ENCODE data around the gene ZBTB40. TPM values are rescaled to one million over a fixed set of nuclear protein-coding genes. Genes with fewer than 3 reads are reported as not detected.

The ZBTB40 gene
- total and polyA plus RNA-seq, 9 of the 15 experiments (the other 6 are each of a cell fraction or from before 2014, with no cell fraction given) = 2.6 to 26.0 (median 18.8) TPM

DNA sequence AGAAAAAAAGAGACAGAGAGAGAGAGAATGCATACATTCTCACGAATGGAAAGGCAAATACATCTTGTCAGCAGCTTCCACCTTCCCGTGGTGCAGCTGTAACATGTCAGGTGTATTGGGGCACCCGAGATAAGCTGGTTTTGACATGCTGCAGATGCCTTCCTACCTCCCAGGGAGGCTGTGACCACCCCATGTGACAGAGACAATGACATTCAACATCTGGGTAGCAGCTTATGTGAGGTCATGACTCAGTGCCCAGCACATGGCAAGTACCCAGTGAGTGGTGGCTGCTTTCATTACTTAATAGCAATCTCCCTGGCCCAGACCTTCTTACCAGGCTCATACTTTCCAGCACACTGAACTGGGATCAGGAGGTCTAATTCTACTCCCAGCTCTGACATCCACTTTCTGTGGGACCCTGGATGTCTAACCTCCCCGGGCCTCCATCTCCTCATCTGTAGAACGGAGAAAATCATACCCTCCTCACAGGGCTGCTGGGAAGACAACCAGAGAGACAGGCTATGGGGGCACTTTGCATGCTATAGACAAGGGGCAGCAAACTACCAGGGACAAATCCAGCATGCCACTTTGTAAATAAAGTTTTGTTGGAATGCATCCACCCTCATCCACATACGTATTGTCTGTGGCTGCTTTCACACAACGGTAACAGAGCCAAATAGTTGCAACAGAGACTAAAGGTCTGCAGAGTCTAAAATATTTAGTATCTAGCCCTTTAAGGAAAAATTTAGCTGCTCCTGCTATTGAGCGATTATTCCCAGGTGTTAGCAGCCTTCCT lies 38.5 kb upstream of the ZBTB40 start:
- ChIA-PET POLR2A (interaction anchor here (0.7 kb wide), 2 partner anchors 8 to 242 kb away, joined by 3 read pairs; no protein-coding TSS in a partner anchor), CTCF (ENCODE audit: low intra/inter-chr PET ratio) (interaction anchor here (0.9 to 3.9 kb wide), 3 partner anchors 281 to 308 kb away, joined by 3 to 30 read pairs (median 6); no protein-coding TSS in a partner anchor)
- no peak overlapping the region for H3K4me2 ChIP-seq (ENCODE audit: insufficient read depth, low read length)
- 2% methylated on average over 8 of the region's 8 CpGs for WGBS (ENCODE audit: insufficient coverage, low coverage, missing lambda C conversion rate)
- H2AFZ ChIP-seq (ENCODE audit: low read depth, low read length) = no peak overlapping the region
- BruUV-seq (replicated peaks) = no TSS peak
- peaks cover 26 to 54% of the 10 kb centered on the region in 2 experiments for H3K27me3 ChIP-seq (ENCODE audit: control insufficient read depth in 2 of 2, insufficient read depth in 2 of 2, low read length in 2 of 2)
- peaks cover 3 to 4% of the 10 kb centered on the region in 2 experiments; a peak in 2 of 5 replicates for H3K4me1 ChIP-seq (replicated peaks in 1 of 2; ENCODE audit: control insufficient read depth in 2 of 2, insufficient read depth in 2 of 2, low read length in 2 of 2)
- DNase-seq (ENCODE audit: extremely low read depth in 1 of 4, low spot score in 3 of 4) = no peak
- intact Hi-C loops (cut with micrococcal nuclease) = loop anchor here (10.0 kb wide), 1 partner anchor 198 kb away; no protein-coding TSS in a partner anchor
- no peaks in the 10 kb centered on the region for H3K9me1 ChIP-seq (ENCODE audit: control insufficient read depth, insufficient read depth, low read length)
- no peaks in the 10 kb centered on the region for H3K36me3 ChIP-seq (ENCODE audit: control insufficient read depth, insufficient read depth, low read length)
- no peak for FAIRE-seq
- H3K9me3 ChIP-seq (replicated peaks; ENCODE audit: control insufficient read depth, insufficient read depth, low read depth, low read length) = no peaks in the 10 kb centered on the region; the same call in 1 of the 2 replicates
- no peak overlapping the region for H3K27ac ChIP-seq (ENCODE audit: extremely low read depth, low read depth, low read length)
- peaks cover 3% of the 10 kb centered on the region; the same call in 1 of the 2 replicates for H4K20me1 ChIP-seq (replicated peaks; ENCODE audit: control insufficient read depth, insufficient read depth, low read length)
- no peak overlapping the region for H3K9ac ChIP-seq (ENCODE audit: insufficient read depth in 1 of 2, low read depth in 2 of 2, low read length in 2 of 2)
- H3K4me3 ChIP-seq = no peak overlapping the region
- no peak for TF ChIP-seq TFAM (CRISPR knock-in tag; conservative IDR thresholded peaks at IDR 0.05)
- TF ChIP-seq ETV1 (tag; conservative IDR thresholded peaks at IDR 0.05; ENCODE audit: low read depth) = no peak
- TF ChIP-seq KAT8 (IDR thresholded peaks at IDR 0.05; ENCODE audit: low read depth) = no peak
- TF ChIP-seq, protein P1, sequence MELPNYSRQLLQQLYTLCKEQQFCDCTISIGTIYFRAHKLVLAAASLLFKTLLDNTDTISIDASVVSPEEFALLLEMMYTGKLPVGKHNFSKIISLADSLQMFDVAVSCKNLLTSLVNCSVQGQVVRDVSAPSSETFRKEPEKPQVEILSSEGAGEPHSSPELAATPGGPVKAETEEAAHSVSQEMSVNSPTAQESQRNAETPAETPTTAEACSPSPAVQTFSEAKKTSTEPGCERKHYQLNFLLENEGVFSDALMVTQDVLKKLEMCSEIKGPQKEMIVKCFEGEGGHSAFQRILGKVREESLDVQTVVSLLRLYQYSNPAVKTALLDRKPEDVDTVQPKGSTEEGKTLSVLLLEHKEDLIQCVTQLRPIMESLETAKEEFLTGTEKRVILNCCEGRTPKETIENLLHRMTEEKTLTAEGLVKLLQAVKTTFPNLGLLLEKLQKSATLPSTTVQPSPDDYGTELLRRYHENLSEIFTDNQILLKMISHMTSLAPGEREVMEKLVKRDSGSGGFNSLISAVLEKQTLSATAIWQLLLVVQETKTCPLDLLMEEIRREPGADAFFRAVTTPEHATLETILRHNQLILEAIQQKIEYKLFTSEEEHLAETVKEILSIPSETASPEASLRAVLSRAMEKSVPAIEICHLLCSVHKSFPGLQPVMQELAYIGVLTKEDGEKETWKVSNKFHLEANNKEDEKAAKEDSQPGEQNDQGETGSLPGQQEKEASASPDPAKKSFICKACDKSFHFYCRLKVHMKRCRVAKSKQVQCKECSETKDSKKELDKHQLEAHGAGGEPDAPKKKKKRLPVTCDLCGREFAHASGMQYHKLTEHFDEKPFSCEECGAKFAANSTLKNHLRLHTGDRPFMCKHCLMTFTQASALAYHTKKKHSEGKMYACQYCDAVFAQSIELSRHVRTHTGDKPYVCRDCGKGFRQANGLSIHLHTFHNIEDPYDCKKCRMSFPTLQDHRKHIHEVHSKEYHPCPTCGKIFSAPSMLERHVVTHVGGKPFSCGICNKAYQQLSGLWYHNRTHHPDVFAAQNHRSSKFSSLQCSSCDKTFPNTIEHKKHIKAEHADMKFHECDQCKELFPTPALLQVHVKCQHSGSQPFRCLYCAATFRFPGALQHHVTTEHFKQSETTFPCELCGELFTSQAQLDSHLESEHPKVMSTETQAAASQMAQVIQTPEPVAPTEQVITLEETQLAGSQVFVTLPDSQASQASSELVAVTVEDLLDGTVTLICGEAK (IDR thresholded peaks at IDR 0.05) = peak; percentile 75
- TF ChIP-seq, protein P1 (CRISPR knock-in tag; IDR thresholded peaks at IDR 0.05) = peak; percentile 54
- no peak for TF ChIP-seq SP2 (IDR thresholded peaks at IDR 0.05; ENCODE audit: extremely low read depth, low read depth, low read length, poor library complexity, severe bottlenecking)
- no peak for TF ChIP-seq ZFP30 (CRISPR knock-in tag; IDR thresholded peaks at IDR 0.05; ENCODE audit: borderline replicate concordance)
- 0 out of 2 replicates have a peak, but pooled peaks have one; percentile 6 for TF ChIP-seq CBFA2T3 (IDR thresholded peaks at IDR 0.05)
- TF ChIP-seq JUND (IDR thresholded peaks at IDR 0.05; ENCODE audit: borderline replicate concordance, low read depth, low read length) = no peak
- TF ChIP-seq JUND (tag; IDR thresholded peaks at IDR 0.05; ENCODE audit: borderline replicate concordance, low read depth, low read length) = no peak
- H3K79me2 ChIP-seq (ENCODE audit: control insufficient read depth, insufficient read depth, low read length) = no peaks in the 10 kb centered on the region
- ATAC-seq = no peak
- in situ Hi-C loops (cut with MboI) = no loop called here

Data from K562 (cell line).